H1 (cell line): ENCODE results near the gene PAK5. TPM values are rescaled to one million over a fixed set of nuclear protein-coding genes. Genes with fewer than 3 reads are reported as not detected.

ENCODE experiments used
- CHD7 ChIP-seq: fragments of 300-600 bp; sonication (generic); IDR thresholded peaks from 2 replicates; pipeline ENCODE4 v1.7.1; 2012; ENCODE audit warnings: low read length, moderate library complexity, mild to moderate bottlenecking, inconsistent platforms; ENCODE audit not compliant: insufficient replicate concordance
- CTBP2 ChIP-seq: IDR thresholded peaks from 2 replicates; pipeline ENCODE4 v1.7.0; 2011; ENCODE audit warnings: borderline replicate concordance, mild to moderate bottlenecking, moderate library complexity, mixed read lengths, low read length; ENCODE audit not compliant: insufficient read depth, insufficient read length
- SIX5 ChIP-seq: IDR thresholded peaks from 2 replicates; pipeline ENCODE4 v1.6.1; 2011; ENCODE audit warnings: mild to moderate bottlenecking, low read depth, low read length
- TEAD4 ChIP-seq: IDR thresholded peaks from 2 replicates; pipeline ENCODE4 v1.6.1; 2012; ENCODE audit warnings: low read depth, low read length, inconsistent platforms, mixed read lengths
- polyA plus RNA-seq, 7 experiments: library from polyadenylated mRNA; depleted of rRNA in 3 of 7; stranded (reverse) in 5 of 7; unstranded in 2 of 7; fragments of >200 nt in 5 of 7; fragments of 200-250 nt in 2 of 7; gene quantifications; 1 replicate in 5 of 7; 2 replicates in 1 of 7; 4 replicates in 1 of 7; pipeline versions ENCODE4 v1.2.1 to v1.2.3, GENCODE V29; 2011 to 2013; ENCODE audit warnings: missing spikeins in 2 of 7, mixed read lengths in 2 of 7
- total RNA-seq: library from RNA; stranded (reverse); fragmentation: NEBNext Ultra II Directional; extraction: Animal tissue kit (Norgen Biotek cat#: 25700); gene quantifications from 2 replicates; pipeline ENCODE4 v1.2.1, GENCODE V29; 2021

PAK5 gene
- total and polyA plus RNA-seq, 2 of the 8 experiments (the other 6 are each of a cell fraction or from before 2014, with no cell fraction given) = 0.54 to 0.80 TPM

DNA sequence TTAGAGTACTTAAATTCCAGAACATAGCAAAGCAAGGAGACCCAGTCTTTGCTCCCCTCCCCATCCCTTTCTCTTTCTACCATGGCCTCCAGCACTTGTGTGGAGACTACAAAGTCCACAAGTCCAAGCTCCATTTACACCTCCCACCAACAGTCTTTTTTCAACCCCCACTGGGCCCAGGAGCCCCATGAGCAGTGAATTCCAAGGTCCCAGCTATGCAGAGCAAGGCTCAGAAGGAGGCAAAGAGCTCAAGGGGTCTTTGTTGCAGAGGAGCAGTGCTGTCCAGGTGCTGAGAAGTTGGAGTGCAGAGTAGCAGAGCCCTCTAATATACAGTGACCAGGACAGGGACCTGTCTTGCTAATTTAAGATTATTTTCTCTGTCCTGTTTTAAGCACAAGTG is 9.0 kb downstream of the PAK5 start (continued):
- TF ChIP-seq CHD7 = no peak
- TF ChIP-seq CTBP2 = no peak
- TF ChIP-seq TEAD4 = peak; percentile 83
- TF ChIP-seq SIX5 = peak; percentile 19
